MCF 10A (cell line): ENCODE measurements around the gene HMCES. TPM values are rescaled to one million over a fixed set of nuclear protein-coding genes. Genes with fewer than 3 reads are reported as not detected.

Experiments
- BruUV-seq: library from RNA; stranded (reverse); fragments of 400-500 nt; replicated peaks from 2 replicates; lab custom pipeline; 2021; lab: Mats Ljungman, UMichigan
- CTCF ChIA-PET: fragments of 300-600 bp; sonication (Branson Sonifier 250); formaldehyde crosslinking; extraction: SDS; loops from one replicate; lab custom pipeline; 2021; ENCODE audit warnings: antibody characterized with exemption, inconsistent platforms; lab: Yijun Ruan, JAX
- POLR2A ChIA-PET: fragments of 300-600, 350-650 bp; sonication (Branson Sonifier 250); formaldehyde crosslinking; extraction: SDS; loops from one replicate; lab custom pipeline; 2020; ENCODE audit warnings: antibody characterized with exemption, inconsistent platforms; lab: Yijun Ruan, JAX
- DNase-seq: peaks from one replicate; pipeline ENCODE4 v3.0.0-alpha.2; 2018; ENCODE audit not compliant: unreplicated experiment
- H3K27ac Mint-ChIP-seq: one replicate; pipeline ENCODE4 v1.8.0; 2022; ENCODE audit warnings: mild to moderate bottlenecking, low read depth, mixed read lengths; ENCODE audit not compliant: unreplicated experiment
- H3K27me3 Mint-ChIP-seq: one replicate; pipeline ENCODE4 v1.8.0; 2022; ENCODE audit warnings: mixed read lengths; ENCODE audit not compliant: insufficient read depth, unreplicated experiment
- H3K36me3 Mint-ChIP-seq: one replicate; pipeline ENCODE4 v1.8.0; 2022; ENCODE audit warnings: mild to moderate bottlenecking, moderate library complexity, mixed read lengths; ENCODE audit not compliant: insufficient read depth, unreplicated experiment
- H3K4me1 Mint-ChIP-seq: one replicate; pipeline ENCODE4 v1.8.0; 2022; ENCODE audit warnings: mixed read lengths; ENCODE audit not compliant: insufficient read depth, unreplicated experiment
- H3K4me3 Mint-ChIP-seq: one replicate; pipeline ENCODE4 v1.8.0; 2022; ENCODE audit warnings: mild to moderate bottlenecking, moderate library complexity, mixed read lengths; ENCODE audit not compliant: unreplicated experiment
- H3K9me3 Mint-ChIP-seq: one replicate; pipeline ENCODE4 v1.8.0; 2022; ENCODE audit warnings: mixed read lengths; ENCODE audit not compliant: unreplicated experiment
- CTCF ChIP-seq: fragments of 200-600 bp; IDR thresholded peaks from one replicate; pipeline ENCODE4 v1.8.0; 2022; ENCODE audit warnings: antibody characterized with exemption, mild to moderate bottlenecking; ENCODE audit not compliant: unreplicated experiment
- intact Hi-C: fragments of 100-400 bp; cut with micrococcal nuclease; formaldehyde crosslinking; loops from 2 replicates; pipeline ENCODE4 v1.14.1; 2022
- total RNA-seq: library from RNA; stranded (reverse); gene quantifications from 2 replicates; pipeline ENCODE4 v1.2.3, GENCODE V29; 2022

Gene HMCES
- total RNA-seq, 1 experiment from 2014 or later: 42.8 TPM

- BruUV-seq: no TSS peak
- DNase-seq: no peak
- no peaks in the 10 kb centered on the region for H3K9me3 Mint-ChIP-seq
- H3K4me3 Mint-ChIP-seq: no peak overlapping the region
- ChIA-PET CTCF (interaction anchor here (0.7 kb wide), 1 partner anchor 16 kb away, joined by 3 read pairs; no protein-coding TSS in a partner anchor), POLR2A (no interaction called here)
- no peak overlapping the region for H3K27ac Mint-ChIP-seq
- intact Hi-C loops: no loop called here
- peaks cover 11% of the 10 kb centered on the region for H3K27me3 Mint-ChIP-seq
- TF ChIP-seq CTCF: no peak
- H3K36me3 Mint-ChIP-seq: no peaks in the 10 kb centered on the region
- no peaks in the 10 kb centered on the region for H3K4me1 Mint-ChIP-seq
Observed at GRCh38 chr3:129341331-129342141, 62.9 kb downstream of the HMCES start.

DNA sequence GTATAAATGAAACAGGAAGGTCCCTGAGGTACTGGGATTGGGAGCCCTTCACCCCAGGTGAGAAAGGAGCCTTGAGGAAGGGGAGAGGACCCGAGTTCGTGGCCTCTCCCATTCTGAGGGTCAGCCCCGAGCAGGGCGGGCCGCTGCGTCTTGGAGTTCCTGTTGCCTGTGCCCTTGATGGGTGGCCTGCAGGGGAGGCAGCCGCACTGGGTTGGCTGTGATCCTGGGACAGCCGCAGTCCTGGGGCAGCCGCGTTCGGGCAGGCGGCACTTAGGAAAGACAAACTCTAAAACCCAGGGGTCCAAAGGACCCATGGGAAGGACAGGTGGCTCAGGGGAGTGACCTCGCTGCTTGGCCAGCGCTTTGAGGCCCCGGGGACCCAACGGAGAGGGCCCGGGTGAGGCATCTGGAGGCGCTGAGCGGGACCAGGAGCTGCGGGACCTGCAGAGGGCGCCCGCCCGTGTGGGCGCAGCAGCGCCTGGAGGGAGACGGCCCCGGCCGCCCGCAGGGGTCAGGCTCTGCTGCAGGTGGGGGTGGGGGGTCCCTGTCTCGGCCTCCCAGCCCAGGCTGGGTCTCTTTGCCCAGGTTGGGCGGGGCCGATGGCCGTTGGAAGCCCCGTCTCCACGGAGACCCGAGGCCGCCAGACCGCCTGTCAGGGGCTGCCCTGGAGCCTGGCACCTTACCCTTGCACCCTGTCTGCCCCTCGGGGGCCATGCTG, 65.1 kb downstream of the HMCES start:
- BruUV-seq: no TSS peak
- DNase-seq: no peak
- Mint-ChIP-seq H3K9me3 (no peaks in the 10 kb centered on the region), H3K4me1 (no peaks in the 10 kb centered on the region), H3K27ac (no peak overlapping the region), H3K4me3 (no peak overlapping the region), H3K27me3 (peaks cover 12% of the 10 kb centered on the region), H3K36me3 (no peaks in the 10 kb centered on the region)
- TF ChIP-seq CTCF: no peak
- POLR2A ChIA-PET: no interaction called here
- intact Hi-C loops: no loop called here
- CTCF ChIA-PET: no interaction called here

DNA sequence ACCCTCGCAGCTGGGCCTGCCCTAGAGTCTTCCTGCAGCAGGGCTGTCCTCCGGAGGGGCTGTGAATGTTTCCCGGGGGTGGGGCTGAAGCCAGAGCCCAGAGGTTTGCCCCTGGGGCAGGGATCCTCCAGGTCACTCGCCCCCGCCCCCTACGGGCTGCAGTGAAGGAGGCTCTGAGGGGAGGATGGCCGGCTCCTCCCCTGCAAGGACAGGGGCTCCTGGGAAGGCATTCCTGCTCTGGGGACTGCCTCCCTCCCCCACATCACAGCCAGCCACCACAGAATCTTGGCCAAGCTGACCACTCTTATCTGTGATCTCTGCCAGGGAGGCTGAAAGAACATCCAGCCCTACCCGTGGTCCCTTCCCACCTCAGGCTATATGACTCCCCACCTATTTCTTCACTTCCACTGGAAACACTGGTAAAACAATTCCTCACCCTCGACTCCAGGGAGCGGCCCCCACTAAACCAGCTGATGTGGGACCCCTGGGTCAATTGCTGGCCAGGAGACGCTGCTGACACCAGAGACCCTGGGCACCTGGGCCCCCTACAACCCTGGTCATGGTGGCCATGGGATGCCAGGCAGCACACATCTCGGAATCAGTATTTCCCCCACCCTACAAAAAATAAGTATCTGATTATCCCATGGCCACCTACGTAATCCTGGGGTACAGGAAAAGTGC, 66.0 kb downstream of the HMCES start:
- ChIA-PET CTCF (interaction anchor here (0.7 kb wide), 1 partner anchor 262 kb away, joined by 3 read pairs; no protein-coding TSS in a partner anchor), POLR2A (no interaction called here)
- no peak for TF ChIP-seq CTCF
- Mint-ChIP-seq H3K9me3 (no peaks in the 10 kb centered on the region), H3K4me3 (no peak overlapping the region), H3K36me3 (no peaks in the 10 kb centered on the region), H3K27ac (no peak overlapping the region), H3K4me1 (no peaks in the 10 kb centered on the region), H3K27me3 (peaks cover 12% of the 10 kb centered on the region)
- no TSS peak for BruUV-seq
- no peak for DNase-seq
- intact Hi-C loops: no loop called here

DNA sequence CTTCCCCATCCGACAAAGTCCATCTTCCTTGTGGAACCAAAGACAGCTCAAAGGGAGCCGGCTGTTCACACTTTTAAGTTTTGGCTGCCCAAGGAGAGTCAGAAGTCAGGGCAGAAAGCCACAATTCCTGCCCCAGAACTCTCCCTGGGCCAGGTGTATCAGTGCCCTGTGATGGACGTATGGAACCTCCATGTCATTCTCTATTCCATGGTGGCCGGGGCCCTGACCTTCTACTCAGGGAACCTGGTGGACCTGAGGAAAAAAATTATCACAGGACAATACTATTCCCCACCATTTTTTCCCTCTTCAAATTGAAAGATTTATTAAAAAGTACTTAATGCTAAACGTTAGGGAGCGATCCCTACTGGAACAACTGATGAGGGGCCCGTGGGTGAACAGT, 66.6 kb downstream of the HMCES start:
- POLR2A ChIA-PET: no interaction called here
- no peaks in the 10 kb centered on the region for H3K9me3 Mint-ChIP-seq
- H3K4me3 Mint-ChIP-seq: no peak overlapping the region
- CTCF ChIA-PET: no interaction called here
- intact Hi-C loops: no loop called here
- H3K36me3 Mint-ChIP-seq: no peaks in the 10 kb centered on the region
- H3K27ac Mint-ChIP-seq: no peak overlapping the region
- DNase-seq: no peak
- H3K4me1 Mint-ChIP-seq: no peaks in the 10 kb centered on the region
- no peak for TF ChIP-seq CTCF
- peaks cover 12% of the 10 kb centered on the region for H3K27me3 Mint-ChIP-seq
- no TSS peak for BruUV-seq
